OCI-LY7 (cell line): ENCODE results near the gene HEPHL1. TPM values are rescaled to one million over a fixed set of nuclear protein-coding genes. Genes with fewer than 3 reads are reported as not detected.

Experiments used
- BruUV-seq: library from RNA; stranded (reverse); fragments of 400-500 nt; replicated peaks from 2 replicates; lab custom pipeline; 2021; lab: Mats Ljungman, UMichigan
- CTCF ChIA-PET: fragments of 300-600 bp; sonication (Branson Sonifier 250); formaldehyde crosslinking; loops from one replicate; lab custom pipeline; 2022; ENCODE audit warnings: antibody characterized with exemption; ENCODE audit not compliant: unreplicated experiment; lab: Charles Lee
- POLR2A ChIA-PET: fragments of 300-600 bp; sonication (Branson Sonifier 250); formaldehyde crosslinking; loops from one replicate; lab custom pipeline; 2022; ENCODE audit warnings: antibody characterized with exemption; lab: Charles Lee
- DNase-seq: peaks from one replicate; pipeline ENCODE4 v3.0.0-alpha.2; 2015; ENCODE audit warnings: low spot score
- H2AFZ ChIP-seq: fragments of 200-600 bp; sonication (generic), shearing (Covaris generic); 2 replicates; pipeline ENCODE4 v1.6.1; 2014; ENCODE audit warnings: mild to moderate bottlenecking, antibody characterized with exemption, low read length, moderate library complexity
- H3K27ac ChIP-seq: fragments of 200-600 bp; sonication (generic); 2 replicates; pipeline ENCODE4 v1.5.1; 2014; ENCODE audit warnings: mixed run types, low read depth, mild to moderate bottlenecking, moderate library complexity, low read length, inconsistent platforms; ENCODE audit not compliant: poor library complexity, severe bottlenecking
- H3K36me3 ChIP-seq: fragments of 200-600 bp; sonication (generic); 2 replicates; pipeline ENCODE4 v1.6.1; 2014; ENCODE audit warnings: mild to moderate bottlenecking, antibody characterized with exemption, low read length, moderate library complexity, mixed read lengths; ENCODE audit not compliant: insufficient read depth
- H3K4me1 ChIP-seq: fragments of 200-600 bp; sonication (generic); 2 replicates; pipeline ENCODE4 v1.5.1; 2014; ENCODE audit warnings: mild to moderate bottlenecking, low read length; ENCODE audit not compliant: insufficient read depth, poor library complexity, severe bottlenecking
- H3K4me2 ChIP-seq: fragments of 200-600 bp; sonication (generic); 2 replicates; pipeline ENCODE4 v1.6.1; 2014; ENCODE audit warnings: mild to moderate bottlenecking, low read length
- H3K4me3 ChIP-seq: fragments of 200-600 bp; sonication (generic); 2 replicates; pipeline ENCODE4 v1.5.1; 2014; ENCODE audit warnings: mild to moderate bottlenecking, low read depth, low read length; ENCODE audit not compliant: poor library complexity, severe bottlenecking
- H3K79me2 ChIP-seq: fragments of 200-600 bp; sonication (generic); 2 replicates; pipeline ENCODE4 v1.6.1; 2016; ENCODE audit warnings: low read depth, mild to moderate bottlenecking, low read length, moderate library complexity, mixed read lengths; ENCODE audit not compliant: insufficient read depth
- H3K9me2 ChIP-seq: fragments of 200-600 bp; sonication (generic); 2 replicates; pipeline ENCODE4 v1.6.1; 2016; ENCODE audit warnings: mild to moderate bottlenecking, low read length, mixed read lengths; ENCODE audit not compliant: insufficient read depth
- H3K9me3 ChIP-seq: fragments of 200-600 bp; sonication (generic); 2 replicates; pipeline ENCODE4 v1.6.1; 2014; ENCODE audit warnings: mild to moderate bottlenecking, mixed run types, low read length, mixed read lengths
- H4K20me1 ChIP-seq: fragments of 200-600 bp; sonication (generic); 2 replicates; pipeline ENCODE4 v1.6.1; 2014; ENCODE audit warnings: mild to moderate bottlenecking, antibody characterized with exemption, low read length, moderate library complexity, mixed read lengths; ENCODE audit not compliant: insufficient read depth
- CTCF ChIP-seq: fragments of 200-600 bp; sonication (generic); conservative IDR thresholded peaks from 2 replicates; pipeline ENCODE4 v1.5.1; 2014; ENCODE audit warnings: mild to moderate bottlenecking, antibody characterized with exemption, low read length, moderate library complexity, mixed read lengths
- EZH2phosphoT487 ChIP-seq: fragments of 200-600 bp; sonication (generic); IDR thresholded peaks from 2 replicates; pipeline ENCODE4 v1.6.1; 2018; ENCODE audit warnings: low read depth, borderline replicate concordance, mild to moderate bottlenecking, mixed run types, antibody characterized with exemption, low read length, moderate library complexity, mixed read lengths
- intact Hi-C: fragments of 100-400 bp; cut with micrococcal nuclease; formaldehyde crosslinking; loops from one replicate; pipeline ENCODE4 v1.10.0; 2022; ENCODE audit not compliant: unreplicated experiment
- total RNA-seq, 2 experiments: library from RNA; depleted of rRNA in 1 of 2; stranded (reverse); fragments of >200 nt in 1 of 2; shearing (Covaris generic) in 1 of 2; gene quantifications; 2 replicates each; pipeline ENCODE4 v1.2.3, GENCODE V29; 2014 to 2022

HEPHL1 gene
- total RNA-seq, 2 experiments from 2014 or later = not detected

- ChIA-PET CTCF (no interaction called here), POLR2A (interaction anchor here (0.8 kb wide), 1 partner anchor 232 kb away, joined by 4 read pairs; no protein-coding TSS in a partner anchor)
- H3K27ac ChIP-seq = no peak overlapping the region
- H3K4me2 ChIP-seq = no peak overlapping the region
- H3K4me1 ChIP-seq = no peaks in the 10 kb centered on the region
- no peak for TF ChIP-seq EZH2phosphoT487
- no peak for TF ChIP-seq CTCF
- intact Hi-C loops = no loop called here
- H3K36me3 ChIP-seq = no peaks in the 10 kb centered on the region
- no peaks in the 10 kb centered on the region for H4K20me1 ChIP-seq
- H3K9me2 ChIP-seq = no peaks in the 10 kb centered on the region
- no TSS peak for BruUV-seq
- H3K4me3 ChIP-seq = no peak overlapping the region
- no peak overlapping the region for H2AFZ ChIP-seq
- no peak for DNase-seq
- H3K79me2 ChIP-seq = no peaks in the 10 kb centered on the region
- H3K9me3 ChIP-seq = no peaks in the 10 kb centered on the region
Measured at GRCh38 chr11:94060401-94060800, 39.2 kb downstream of the HEPHL1 start.

- Histone ChIP-seq H2AFZ (no peak overlapping the region), H3K27ac (no peak overlapping the region), H3K4me1 (no peaks in the 10 kb centered on the region), H3K9me3 (no peaks in the 10 kb centered on the region), H3K79me2 (no peaks in the 10 kb centered on the region), H3K4me3 (no peak overlapping the region), H3K9me2 (no peaks in the 10 kb centered on the region), H3K36me3 (no peaks in the 10 kb centered on the region), H3K4me2 (no peak overlapping the region), H4K20me1 (no peaks in the 10 kb centered on the region)
- TF ChIP-seq EZH2phosphoT487 = no peak
- no peak for TF ChIP-seq CTCF
- POLR2A ChIA-PET = no interaction called here
- CTCF ChIA-PET = no interaction called here
- no peak for DNase-seq
- intact Hi-C loops = no loop called here
- no TSS peak for BruUV-seq
Measured at GRCh38 chr11:94062360-94062759, 41.2 kb downstream of the HEPHL1 start.

- TF ChIP-seq EZH2phosphoT487 = no peak
- POLR2A ChIA-PET = interaction anchor here (0.6 kb wide), 1 partner anchor 46 kb away, joined by 4 read pairs; no protein-coding TSS in a partner anchor
- Histone ChIP-seq H2AFZ (no peak overlapping the region), H3K79me2 (no peaks in the 10 kb centered on the region), H3K36me3 (no peaks in the 10 kb centered on the region), H4K20me1 (no peaks in the 10 kb centered on the region), H3K4me3 (no peak overlapping the region), H3K4me2 (no peak overlapping the region), H3K9me2 (no peaks in the 10 kb centered on the region), H3K4me1 (no peaks in the 10 kb centered on the region), H3K9me3 (no peaks in the 10 kb centered on the region), H3K27ac (no peak overlapping the region)
- CTCF ChIA-PET = no interaction called here
- DNase-seq = no peak
- intact Hi-C loops = no loop called here
- BruUV-seq = no TSS peak
Measured at GRCh38 chr11:94066901-94067429, 45.8 kb downstream of the HEPHL1 start.
